HG03039 (cell line): ENCODE measurements around the gene HMG20B.

Experiments
- ATAC-seq: cut with Tn5 transposase; IDR thresholded peaks from one replicate; pipeline ENCODE4 v1.9.1; 2021; ENCODE audit warnings: mild to moderate bottlenecking, moderate library complexity; ENCODE audit not compliant: unreplicated experiment

The HMG20B gene

GRCh38 chr19:3618144-3618810, 45.5 kb downstream of the HMG20B start:
- no peak for ATAC-seq

- ATAC-seq: no peak
Observed at GRCh38 chr19:3618811-3619630, 46.3 kb downstream of the HMG20B start.

DNA sequence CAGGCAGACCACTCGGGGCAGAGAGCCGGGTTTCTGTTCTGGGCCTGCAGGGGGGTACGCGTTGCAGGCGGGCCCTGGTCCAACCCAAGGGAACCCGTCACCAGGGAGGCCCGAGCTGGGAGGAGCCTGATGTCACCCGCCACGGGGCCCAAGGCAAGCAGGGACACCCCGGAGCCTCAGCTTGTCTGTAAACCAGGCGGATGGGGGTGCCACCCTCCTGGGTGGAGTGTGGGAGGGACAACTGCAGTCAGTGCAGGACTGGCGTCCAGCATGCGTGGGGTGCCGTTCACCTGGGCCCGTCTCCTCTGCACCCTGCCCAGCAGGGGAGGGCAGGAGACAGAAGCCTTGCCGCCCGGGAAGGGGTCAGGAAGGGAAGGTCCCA, 46.9 kb downstream of the HMG20B start:
- no peak for ATAC-seq

GRCh38 chr19:3620145-3620816, 47.5 kb downstream of the HMG20B start:
- ATAC-seq: no peak

DNA sequence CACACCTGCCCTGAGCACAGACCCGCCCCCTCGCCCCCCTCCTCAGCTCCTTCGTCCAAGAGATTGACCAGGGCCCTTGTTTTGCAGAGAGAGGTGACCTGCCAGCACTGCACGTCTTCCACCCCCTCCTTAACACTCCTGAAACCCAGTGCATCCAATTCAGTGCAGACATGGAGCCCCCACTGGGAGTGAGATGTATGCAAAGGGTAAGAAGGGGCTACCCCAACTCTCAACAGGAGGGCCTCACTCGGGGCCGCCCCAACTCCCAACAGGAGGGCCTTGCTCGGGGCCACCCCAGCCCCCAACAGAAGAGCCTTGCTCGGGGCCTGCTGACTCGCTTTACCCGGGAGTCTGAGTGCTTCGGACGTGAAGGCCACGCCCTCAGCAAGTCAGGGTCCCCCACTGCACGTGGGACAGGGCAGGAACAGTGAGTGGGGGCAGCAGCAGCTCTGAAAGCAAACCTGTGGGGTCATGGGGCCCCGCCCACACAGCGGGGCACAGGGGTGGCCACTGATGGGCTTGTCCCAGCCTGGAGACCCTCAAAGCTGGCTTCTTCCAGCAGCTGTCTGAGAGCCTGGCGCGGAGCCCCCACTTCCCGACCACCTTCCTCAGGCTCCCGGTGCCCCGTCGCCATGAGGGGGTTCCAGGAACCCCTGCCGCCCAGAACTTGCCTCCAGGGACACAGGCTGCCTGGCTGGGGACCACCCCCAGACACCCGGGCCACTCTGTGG, 48.2 kb downstream of the HMG20B start:
- no peak for ATAC-seq

DNA sequence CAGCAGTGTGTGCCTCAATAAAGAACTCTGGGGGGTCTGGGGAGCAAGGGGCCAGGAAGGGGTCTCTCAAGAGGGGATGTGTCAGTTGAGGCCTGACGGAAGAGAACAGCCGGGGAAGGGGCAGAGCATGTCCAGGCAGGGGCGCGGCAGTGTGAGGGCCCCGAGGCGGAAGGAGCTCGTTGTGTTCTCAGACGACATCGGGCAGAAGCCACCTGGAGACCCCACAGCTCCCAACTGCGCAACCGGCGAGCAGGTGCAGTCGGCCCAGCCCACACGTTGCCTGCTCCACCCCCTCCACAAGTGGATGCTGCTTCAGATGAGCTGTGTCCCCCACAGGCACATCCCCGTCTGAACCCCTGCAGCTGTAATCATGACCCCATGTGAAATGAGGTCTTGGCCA, 48.9 kb downstream of the HMG20B start:
- no peak for ATAC-seq

- no peak for ATAC-seq
Observed at GRCh38 chr19:3622224-3622623, 49.5 kb downstream of the HMG20B start.

- no peak for ATAC-seq
Observed at GRCh38 chr19:3623716-3624115, 51.0 kb downstream of the HMG20B start.

DNA sequence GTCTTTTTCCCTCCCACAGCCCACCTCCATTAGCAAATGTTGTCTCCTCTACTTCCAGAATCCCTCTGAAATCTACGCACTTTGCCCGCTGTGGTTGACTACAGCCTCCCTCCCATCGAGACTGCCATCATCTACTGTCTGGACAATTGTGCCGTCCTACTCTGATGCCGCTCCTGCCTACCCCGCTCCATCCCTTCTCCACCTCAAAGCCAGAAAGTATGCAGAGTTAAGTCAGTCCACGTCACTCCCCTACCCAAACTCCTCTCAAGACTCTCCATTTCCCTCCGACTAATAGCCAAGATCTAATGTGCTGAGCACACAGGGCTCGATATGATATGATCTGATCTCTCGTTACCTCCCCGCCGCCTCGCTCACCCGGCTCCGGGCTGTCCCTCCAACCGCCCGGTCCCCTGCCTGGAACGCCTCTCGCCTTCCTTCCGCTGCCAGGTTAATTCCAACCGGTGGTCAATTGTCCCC, 53.3 kb downstream of the HMG20B start:
- ATAC-seq: peak; percentile 10

DNA sequence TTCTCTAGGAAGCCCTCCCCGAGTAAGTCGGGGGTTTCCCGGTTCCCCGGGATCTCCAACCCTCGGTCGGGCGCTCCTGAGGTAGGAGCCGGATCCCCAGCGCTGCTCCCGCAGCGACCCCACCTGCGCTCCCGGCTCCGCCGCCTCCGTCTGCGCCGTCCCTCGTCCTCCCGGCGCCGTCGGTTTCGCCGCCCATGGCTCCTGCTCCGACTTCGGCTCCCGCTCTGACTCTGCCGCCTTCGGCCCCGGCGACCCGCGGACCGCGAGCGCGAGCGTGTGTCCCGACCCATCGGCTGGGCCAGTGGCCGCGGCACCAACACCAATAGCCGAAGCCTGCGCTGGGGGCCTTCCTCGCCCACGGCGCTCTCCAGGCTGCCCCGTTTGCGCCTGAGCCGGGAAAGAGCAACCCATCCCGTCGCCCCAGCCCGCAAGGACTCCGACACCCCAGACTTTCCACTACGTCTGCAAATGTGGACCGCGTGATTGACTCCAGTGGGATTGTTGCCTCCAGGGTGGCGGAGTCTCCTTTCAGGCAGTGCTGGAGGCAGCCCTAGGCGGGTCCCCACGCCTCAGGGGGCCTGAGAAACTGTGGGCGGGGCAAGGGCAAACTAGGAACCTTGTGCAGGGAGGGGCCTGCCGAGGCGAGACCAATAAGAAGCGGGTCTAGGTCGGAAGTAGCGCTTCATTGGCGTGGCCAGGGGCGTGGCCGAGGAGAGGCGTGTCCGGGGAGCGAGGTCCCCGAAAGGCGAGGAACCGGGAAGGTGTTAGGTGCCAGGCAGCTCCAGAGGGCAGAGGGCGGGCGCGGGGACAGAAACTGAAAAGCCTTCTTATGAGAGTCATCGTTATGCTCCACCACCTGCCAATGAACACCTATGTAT, 54.0 kb downstream of the HMG20B start, which contains the start of gene CACTIN:
Gene CACTIN, minus strand, starts transcription at position 318 of the 878 bp plus-strand sequence. Its CDS starts 28 bp downstream, at position 290.
- ATAC-seq: peak; percentile 86

DNA sequence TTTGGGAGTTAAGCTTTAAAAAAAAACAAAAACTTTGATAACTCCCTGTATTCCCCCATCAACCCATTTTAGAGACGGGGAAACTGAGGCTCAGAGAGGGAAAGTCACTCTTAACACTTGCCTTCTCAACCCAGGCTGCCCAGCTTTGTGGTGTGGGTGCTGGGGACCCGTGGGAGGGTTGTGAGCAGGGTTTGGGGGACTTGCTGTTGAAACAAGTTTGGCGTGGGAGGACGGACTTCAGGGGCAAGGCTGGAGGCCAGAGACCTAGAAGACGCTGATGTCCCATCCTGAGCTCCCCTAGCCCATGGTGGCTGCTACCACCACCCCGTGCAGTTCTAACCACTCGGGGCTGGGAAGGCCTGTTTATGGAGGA, 54.6 kb downstream of the HMG20B start:
- no peak for ATAC-seq
